Neural cell (in vitro differentiated cells): ENCODE measurements around the gene RECQL. TPM values are rescaled to one million over a fixed set of nuclear protein-coding genes. Genes with fewer than 3 reads are reported as not detected.

Source experiments
- H2AFZ ChIP-seq: fragments of 200-600, 300-800 bp; sonication (generic), shearing (Covaris generic); 2 replicates; pipeline ENCODE4 v1.6.0; 2014; ENCODE audit warnings: low read depth, mild to moderate bottlenecking, antibody characterized with exemption, low read length, moderate library complexity
- H3F3A ChIP-seq: fragments of 200-600 bp; shearing (Covaris generic); 2 replicates; pipeline ENCODE4 v1.6.1; 2016; ENCODE audit warnings: mild to moderate bottlenecking, moderate library complexity, mixed read lengths, antibody characterized with exemption, low read length; ENCODE audit not compliant: insufficient read depth, poor library complexity, severe bottlenecking
- H3K27ac ChIP-seq: fragments of 200-600, 300-800 bp; sonication (generic), shearing (Covaris generic); 2 replicates; pipeline ENCODE4 v1.5.1; 2014; ENCODE audit warnings: mild to moderate bottlenecking, low read length, moderate library complexity
- H3K27me3 ChIP-seq: fragments of 300-800, 200-600 bp; sonication (generic), shearing (Covaris generic); 2 replicates; pipeline ENCODE4 v1.6.0; 2014; ENCODE audit warnings: mild to moderate bottlenecking, low read depth, low read length, moderate library complexity; ENCODE audit not compliant: insufficient read depth
- H3K36me3 ChIP-seq: fragments of 300-800, 200-600 bp; sonication (generic), shearing (Covaris generic); 2 replicates; pipeline ENCODE4 v1.5.1; 2014; ENCODE audit warnings: mild to moderate bottlenecking, antibody characterized with exemption, low read length, moderate library complexity; ENCODE audit not compliant: insufficient read depth
- H3K4me2 ChIP-seq: fragments of 300-800, 200-600 bp; sonication (generic), shearing (Covaris generic); 2 replicates; pipeline ENCODE4 v1.6.0; 2014; ENCODE audit warnings: mild to moderate bottlenecking, low read length
- H3K4me3 ChIP-seq: fragments of 300-800, 200-600 bp; sonication (generic), shearing (Covaris generic); 2 replicates; pipeline ENCODE4 v1.5.1; 2014; ENCODE audit warnings: mild to moderate bottlenecking, low read length, moderate library complexity
- H3K79me2 ChIP-seq: fragments of 200-600 bp; shearing (Covaris generic); replicated peaks from 2 replicates; pipeline ENCODE4 v1.6.0; 2014; ENCODE audit warnings: mild to moderate bottlenecking, low read length, moderate library complexity; ENCODE audit not compliant: insufficient read depth
- H3K9ac ChIP-seq: fragments of 300-800, 200-600 bp; sonication (generic), shearing (Covaris generic); 2 replicates; pipeline ENCODE4 v1.6.1; 2016; ENCODE audit warnings: mild to moderate bottlenecking, low read length, mixed read lengths
- H3K9me2 ChIP-seq: fragments of 200-600 bp; shearing (Covaris generic); 2 replicates; pipeline ENCODE4 v1.6.1; 2016; ENCODE audit warnings: mild to moderate bottlenecking, low read length, mixed read lengths; ENCODE audit not compliant: insufficient read depth
- H3K9me3 ChIP-seq: fragments of 200-600, 300-800 bp; sonication (generic), shearing (Covaris generic); 2 replicates; pipeline ENCODE4 v1.6.1; 2016; ENCODE audit warnings: mild to moderate bottlenecking, mixed run types, low read length, moderate library complexity, mixed read lengths
- H4K20me1 ChIP-seq: fragments of 200-600 bp; shearing (Covaris generic); 2 replicates; pipeline ENCODE4 v1.6.1; 2016; ENCODE audit warnings: mild to moderate bottlenecking, mixed run types; ENCODE audit not compliant: insufficient read depth
- CTCF ChIP-seq: fragments of 450-650 bp; IDR thresholded peaks from 2 replicates; pipeline ENCODE4 v1.5.1; 2014; ENCODE audit warnings: antibody characterized with exemption, mild to moderate bottlenecking, moderate library complexity; ENCODE audit not compliant: poor library complexity, severe bottlenecking
- EP300 ChIP-seq: fragments of 450-650 bp; conservative IDR thresholded peaks from 2 replicates; pipeline ENCODE4 v1.6.1; 2014; ENCODE audit warnings: antibody characterized with exemption, mild to moderate bottlenecking, moderate library complexity; ENCODE audit not compliant: poor library complexity, severe bottlenecking
- EZH2 ChIP-seq: fragments of 200-600, 300-800 bp; shearing (Covaris generic), sonication (generic); IDR thresholded peaks from 2 replicates; pipeline ENCODE4 v1.6.1; 2014; ENCODE audit warnings: antibody characterized with exemption, low read length, borderline replicate concordance, mild to moderate bottlenecking; ENCODE audit not compliant: insufficient read depth, poor library complexity, severe bottlenecking
- MXI1 ChIP-seq: fragments of 450-650 bp; conservative IDR thresholded peaks from 2 replicates; pipeline ENCODE4 v1.6.1; 2014; ENCODE audit warnings: antibody characterized with exemption, mild to moderate bottlenecking; ENCODE audit not compliant: poor library complexity, severe bottlenecking
- POLR2AphosphoS5 ChIP-seq: IDR thresholded peaks from 2 replicates; pipeline ENCODE4 v1.6.1; 2012
- RAD21 ChIP-seq: fragments of 450-650 bp; conservative IDR thresholded peaks from 2 replicates; pipeline ENCODE4 v1.6.1; 2014; ENCODE audit warnings: antibody characterized with exemption, mild to moderate bottlenecking, moderate library complexity
- REST ChIP-seq: IDR thresholded peaks from 2 replicates; pipeline ENCODE4 v1.6.1; 2012; ENCODE audit warnings: borderline replicate concordance
- SMC3 ChIP-seq: fragments of 450-650 bp; conservative IDR thresholded peaks from 2 replicates; pipeline ENCODE4 v1.6.1; 2014; ENCODE audit warnings: antibody characterized with exemption, mild to moderate bottlenecking, moderate library complexity; ENCODE audit not compliant: poor library complexity
- TAF1 ChIP-seq: IDR thresholded peaks from 2 replicates; pipeline ENCODE4 v1.6.1; 2012; ENCODE audit warnings: low read depth
- polyA plus RNA-seq: library from polyadenylated mRNA; depleted of rRNA; stranded (reverse); fragments of >200 nt; gene quantifications from 2 replicates; pipeline ENCODE4 v1.2.3, GENCODE V29; 2014

RECQL gene
- polyA plus RNA-seq, 1 donor from 2014 or later = 29.2 TPM

GRCh38 chr12:21543151-21543550 is 41.7 kb upstream of the RECQL start:
- H3K27me3 ChIP-seq = no peaks in the 10 kb centered on the region
- no peaks in the 10 kb centered on the region for H4K20me1 ChIP-seq
- H3K9me3 ChIP-seq = no peaks in the 10 kb centered on the region
- no peak overlapping the region for H3K9ac ChIP-seq
- H3K27ac ChIP-seq = no peak overlapping the region
- H3K4me3 ChIP-seq = no peak overlapping the region
- TF ChIP-seq CTCF (no peak), MXI1 (no peak), EP300 (no peak), REST (no peak), RAD21 (no peak), SMC3 (no peak), POLR2AphosphoS5 (no peak), TAF1 (no peak), EZH2 (no peak)
- no peak overlapping the region for H2AFZ ChIP-seq
- no peaks in the 10 kb centered on the region for H3K36me3 ChIP-seq
- no peaks in the 10 kb centered on the region for H3K79me2 ChIP-seq
- H3K4me2 ChIP-seq = no peak overlapping the region
- H3K9me2 ChIP-seq = no peaks in the 10 kb centered on the region
- H3F3A ChIP-seq = no peaks in the 10 kb centered on the region

GRCh38 chr12:21542403-21542802 is 41.0 kb upstream of the RECQL start:
- H3K4me3 ChIP-seq = no peak overlapping the region
- H3K4me2 ChIP-seq = no peak overlapping the region
- H3K9me3 ChIP-seq = no peaks in the 10 kb centered on the region
- H3K9ac ChIP-seq = no peak overlapping the region
- no peaks in the 10 kb centered on the region for H3K27me3 ChIP-seq
- no peaks in the 10 kb centered on the region for H3K79me2 ChIP-seq
- H4K20me1 ChIP-seq = no peaks in the 10 kb centered on the region
- no peaks in the 10 kb centered on the region for H3K36me3 ChIP-seq
- no peak overlapping the region for H2AFZ ChIP-seq
- H3F3A ChIP-seq = no peaks in the 10 kb centered on the region
- TF ChIP-seq EP300 = no peak
- no peak for TF ChIP-seq TAF1
- TF ChIP-seq RAD21 = no peak
- no peak for TF ChIP-seq MXI1
- TF ChIP-seq REST = no peak
- TF ChIP-seq CTCF = no peak
- no peak for TF ChIP-seq SMC3
- TF ChIP-seq EZH2 = no peak
- TF ChIP-seq POLR2AphosphoS5 = no peak
- H3K9me2 ChIP-seq = no peaks in the 10 kb centered on the region
- no peak overlapping the region for H3K27ac ChIP-seq
